ENCODE results near the gene CHCHD1.

CHCHD1 gene

DNA sequence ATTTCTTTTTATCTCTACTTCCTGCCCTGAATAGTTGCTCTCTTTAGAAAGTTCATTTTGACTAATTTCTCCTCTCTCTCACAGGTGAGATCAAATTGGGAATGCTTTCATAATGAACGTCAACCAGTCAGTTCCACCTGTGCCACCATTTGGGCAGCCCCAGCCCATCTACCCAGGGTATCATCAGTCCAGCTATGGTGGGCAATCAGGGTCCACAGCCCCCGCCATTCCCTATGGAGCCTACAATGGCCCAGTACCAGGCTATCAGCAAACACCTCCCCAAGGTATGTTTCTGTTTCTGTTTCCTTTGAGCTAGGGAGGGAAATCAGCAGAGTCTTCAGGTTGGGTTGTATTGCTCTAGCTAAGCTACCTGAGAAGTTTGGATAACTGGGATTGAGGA is 35.1 kb upstream of the CHCHD1 start:
- Histone ChIP-seq H3K4me1 (ENCODE audit: control insufficient read depth, insufficient read depth, low read length) (peaks cover 16% of the 10 kb centered on the region), H3K27me3 (ENCODE audit: control insufficient read depth, insufficient read depth, low read length) (no peaks in the 10 kb centered on the region), H3K9me3 (ENCODE audit: control insufficient read depth, insufficient read depth, low read length) (no peaks in the 10 kb centered on the region), H3K4me3 (ENCODE audit: low read depth, low read length) (no peak overlapping the region), H3K36me3 (ENCODE audit: control insufficient read depth, insufficient read depth, low read length) (peaks cover 6% of the 10 kb centered on the region), H3K9ac (ENCODE audit: low read depth, low read length) (no peak overlapping the region)

DNA sequence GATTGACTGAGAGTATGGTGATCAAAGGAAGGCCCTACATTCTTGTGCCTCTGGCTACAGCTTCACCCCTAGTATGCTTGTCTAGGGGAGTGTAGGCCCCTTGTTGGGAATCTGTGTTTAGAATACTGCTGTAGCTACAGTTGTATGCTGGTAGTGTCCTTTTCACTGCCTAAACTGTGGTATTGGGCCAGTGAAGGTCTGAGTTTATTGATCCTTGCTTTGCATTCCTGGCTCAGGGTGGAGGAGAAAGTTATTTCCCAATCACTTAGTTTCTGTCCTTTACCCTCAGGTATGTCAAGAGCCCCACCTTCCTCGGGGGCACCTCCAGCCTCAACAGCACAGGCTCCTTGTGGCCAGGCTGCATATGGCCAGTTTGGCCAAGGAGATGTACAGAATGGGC is 31.0 kb upstream of the CHCHD1 start:
- no peak overlapping the region for H3K9ac ChIP-seq (ENCODE audit: low read depth, low read length)
- no peaks in the 10 kb centered on the region for H3K27me3 ChIP-seq (ENCODE audit: control insufficient read depth, insufficient read depth, low read length)
- H3K36me3 ChIP-seq (ENCODE audit: control insufficient read depth, insufficient read depth, low read length): peaks cover 11% of the 10 kb centered on the region
- no peaks in the 10 kb centered on the region for H3K9me3 ChIP-seq (ENCODE audit: control insufficient read depth, insufficient read depth, low read length)
- H3K4me3 ChIP-seq (ENCODE audit: low read depth, low read length): no peak overlapping the region
- no peaks in the 10 kb centered on the region for H3K4me1 ChIP-seq (ENCODE audit: control insufficient read depth, insufficient read depth, low read length)

DNA sequence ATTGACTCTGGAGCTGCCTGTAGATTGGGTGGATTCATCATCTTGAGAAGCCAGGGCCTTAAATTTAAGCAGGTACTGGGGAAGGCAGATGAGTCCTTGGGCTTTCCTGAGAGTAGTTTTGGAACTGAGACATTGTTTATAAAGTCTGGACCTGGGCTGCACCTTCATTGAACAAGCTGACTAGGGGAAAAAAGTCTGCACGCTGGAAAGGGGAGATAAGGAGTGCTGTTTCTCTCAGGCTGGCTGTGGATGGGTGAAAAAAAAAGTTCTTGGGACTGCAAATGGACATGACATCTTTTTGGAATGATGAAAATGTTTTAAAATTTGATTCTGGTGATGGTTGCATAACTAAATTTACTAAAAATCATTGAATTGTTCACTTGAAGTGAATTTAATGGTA is 25.7 kb upstream of the CHCHD1 start:
- Histone ChIP-seq H3K27me3 (ENCODE audit: control insufficient read depth, insufficient read depth, low read length) (no peaks in the 10 kb centered on the region), H3K9me3 (ENCODE audit: control insufficient read depth, insufficient read depth, low read length) (no peaks in the 10 kb centered on the region), H3K36me3 (ENCODE audit: control insufficient read depth, insufficient read depth, low read length) (peaks cover 21% of the 10 kb centered on the region), H3K4me3 (ENCODE audit: low read depth, low read length) (no peak overlapping the region), H3K4me1 (ENCODE audit: control insufficient read depth, insufficient read depth, low read length) (no peaks in the 10 kb centered on the region), H3K9ac (ENCODE audit: low read depth, low read length) (no peak overlapping the region)

DNA sequence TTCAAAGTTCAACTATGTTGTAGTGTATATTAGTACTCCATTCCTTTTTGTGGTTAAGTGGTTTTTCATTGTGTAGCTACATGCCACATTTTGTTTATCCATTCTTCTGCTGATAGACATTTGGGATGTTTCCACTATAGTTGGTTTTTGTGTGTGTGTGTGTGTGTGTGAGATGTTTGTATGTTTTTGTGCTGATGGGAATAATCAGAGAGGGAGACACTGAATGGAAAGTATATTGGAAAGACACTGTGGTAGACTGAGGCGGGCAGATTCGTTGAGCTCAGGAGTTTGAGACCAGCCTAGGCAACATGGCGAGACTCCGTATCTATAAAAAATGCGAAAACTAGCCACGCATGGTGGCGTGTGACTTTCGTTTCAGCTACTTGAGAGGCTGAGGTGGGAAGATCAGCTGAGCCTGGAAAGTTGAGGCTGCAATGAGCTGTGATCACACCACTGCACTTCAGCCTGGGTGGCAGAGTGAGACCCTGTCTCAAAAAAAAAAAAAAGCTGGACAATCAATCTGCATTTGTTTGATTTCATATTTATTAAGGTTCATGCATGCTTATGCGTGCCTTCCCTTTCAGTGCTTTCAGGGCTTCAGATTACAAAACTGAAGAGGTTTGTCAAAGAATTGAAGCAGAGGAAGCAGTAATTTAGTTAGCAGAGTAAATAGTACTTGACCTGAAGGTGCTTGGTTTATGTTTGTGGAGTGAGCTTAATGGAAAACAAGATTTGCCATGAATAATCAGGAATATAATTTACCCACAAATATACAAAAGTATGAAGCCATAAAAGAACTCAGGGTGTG is 22.9 kb upstream of the CHCHD1 start:
- H3K4me3 ChIP-seq (ENCODE audit: low read depth, low read length): no peak overlapping the region
- H3K36me3 ChIP-seq (ENCODE audit: control insufficient read depth, insufficient read depth, low read length): peaks cover 31% of the 10 kb centered on the region
- H3K4me1 ChIP-seq (ENCODE audit: control insufficient read depth, insufficient read depth, low read length): no peaks in the 10 kb centered on the region
- no peak overlapping the region for H3K9ac ChIP-seq (ENCODE audit: low read depth, low read length)
- no peaks in the 10 kb centered on the region for H3K9me3 ChIP-seq (ENCODE audit: control insufficient read depth, insufficient read depth, low read length)
- no peaks in the 10 kb centered on the region for H3K27me3 ChIP-seq (ENCODE audit: control insufficient read depth, insufficient read depth, low read length)

DNA sequence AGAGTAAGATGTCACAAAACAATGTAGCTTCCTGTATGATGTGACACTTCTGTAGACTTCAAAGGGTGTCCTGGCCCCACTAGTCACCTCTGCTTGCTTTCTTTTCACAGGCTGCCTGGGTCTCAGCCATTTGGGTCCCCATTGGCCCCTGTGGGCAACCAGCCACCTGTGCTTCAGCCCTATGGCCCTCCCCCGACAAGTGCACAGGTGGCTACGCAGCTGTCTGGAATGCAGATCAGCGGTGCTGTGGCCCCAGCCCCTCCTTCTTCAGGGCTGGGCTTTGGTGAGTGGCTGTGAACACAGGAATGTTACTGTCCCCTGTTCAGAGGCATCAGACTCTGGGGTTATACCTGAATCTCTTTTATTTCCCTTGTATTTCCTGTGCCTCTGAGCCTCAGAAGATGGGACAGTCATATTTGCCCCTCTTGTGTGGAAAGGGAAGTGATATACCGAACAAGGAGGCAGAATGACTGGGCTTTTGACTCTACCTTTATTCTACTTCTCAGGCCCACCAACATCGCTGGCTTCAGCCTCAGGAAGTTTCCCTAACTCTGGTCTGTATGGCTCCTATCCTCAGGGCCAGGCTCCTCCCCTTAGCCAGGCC is 22.2 kb upstream of the CHCHD1 start:
- H3K9ac ChIP-seq (ENCODE audit: low read depth, low read length): no peak overlapping the region
- H3K36me3 ChIP-seq (ENCODE audit: control insufficient read depth, insufficient read depth, low read length): peaks cover 33% of the 10 kb centered on the region

DNA sequence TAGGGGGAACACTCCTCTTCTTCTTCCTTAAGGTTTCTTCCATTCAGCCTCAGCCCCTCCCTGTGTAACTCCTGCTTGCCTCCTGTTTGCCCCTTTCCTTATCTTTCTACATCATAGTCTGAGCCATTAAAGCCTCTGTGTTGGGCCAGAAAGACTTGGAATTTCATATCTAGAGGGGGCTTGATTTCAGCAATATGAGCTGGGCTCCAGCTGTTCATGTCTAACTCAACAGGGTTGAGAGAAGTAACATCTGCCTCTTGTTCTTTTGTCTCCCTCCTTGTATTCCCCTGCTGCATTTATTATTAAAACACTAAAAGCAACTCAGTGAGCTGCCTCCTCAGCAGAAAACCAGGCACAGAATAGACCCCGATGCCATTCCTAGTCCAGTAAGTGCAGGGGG is 20.1 kb upstream of the CHCHD1 start:
- H3K4me3 ChIP-seq (ENCODE audit: low read depth, low read length): no peak overlapping the region
- H3K4me1 ChIP-seq (ENCODE audit: control insufficient read depth, insufficient read depth, low read length): no peaks in the 10 kb centered on the region
- H3K36me3 ChIP-seq (ENCODE audit: control insufficient read depth, insufficient read depth, low read length): peaks cover 50% of the 10 kb centered on the region
- no peak overlapping the region for H3K9ac ChIP-seq (ENCODE audit: low read depth, low read length)
- no peaks in the 10 kb centered on the region for H3K27me3 ChIP-seq (ENCODE audit: control insufficient read depth, insufficient read depth, low read length)
- H3K9me3 ChIP-seq (ENCODE audit: control insufficient read depth, insufficient read depth, low read length): no peaks in the 10 kb centered on the region

More for the DNA sequence above, 22.2 kb upstream of the CHCHD1 start:
- Histone ChIP-seq H3K27me3 (ENCODE audit: control insufficient read depth, insufficient read depth, low read length) (no peaks in the 10 kb centered on the region), H3K4me1 (ENCODE audit: control insufficient read depth, insufficient read depth, low read length) (no peaks in the 10 kb centered on the region), H3K4me3 (ENCODE audit: low read depth, low read length) (no peak overlapping the region), H3K9me3 (ENCODE audit: control insufficient read depth, insufficient read depth, low read length) (no peaks in the 10 kb centered on the region)

DNA sequence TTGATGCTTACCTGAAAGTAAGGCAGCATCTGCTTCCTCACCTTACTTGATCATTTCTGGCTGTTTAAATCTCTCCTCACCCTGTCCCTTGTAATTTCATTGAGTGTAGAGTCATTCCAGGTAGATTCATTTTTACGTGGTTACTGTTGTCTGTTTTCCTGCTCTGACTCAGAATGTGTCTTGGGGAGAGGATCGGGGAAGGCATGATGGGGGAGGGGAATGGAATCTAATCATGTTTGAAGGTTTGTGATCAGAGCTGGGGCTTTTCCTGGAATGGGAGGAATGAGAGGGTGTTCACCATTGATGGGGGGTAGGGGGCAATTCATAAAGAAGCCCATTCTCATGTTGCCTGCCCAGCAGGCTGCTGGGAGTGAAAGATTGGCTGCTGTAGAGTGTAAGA is 18.9 kb upstream of the CHCHD1 start:
- peaks cover 55% of the 10 kb centered on the region for H3K36me3 ChIP-seq (ENCODE audit: control insufficient read depth, insufficient read depth, low read length)
- no peaks in the 10 kb centered on the region for H3K27me3 ChIP-seq (ENCODE audit: control insufficient read depth, insufficient read depth, low read length)
- no peaks in the 10 kb centered on the region for H3K4me1 ChIP-seq (ENCODE audit: control insufficient read depth, insufficient read depth, low read length)
- H3K9me3 ChIP-seq (ENCODE audit: control insufficient read depth, insufficient read depth, low read length): no peaks in the 10 kb centered on the region
- H3K9ac ChIP-seq (ENCODE audit: low read depth, low read length): no peak overlapping the region
- no peak overlapping the region for H3K4me3 ChIP-seq (ENCODE audit: low read depth, low read length)

DNA sequence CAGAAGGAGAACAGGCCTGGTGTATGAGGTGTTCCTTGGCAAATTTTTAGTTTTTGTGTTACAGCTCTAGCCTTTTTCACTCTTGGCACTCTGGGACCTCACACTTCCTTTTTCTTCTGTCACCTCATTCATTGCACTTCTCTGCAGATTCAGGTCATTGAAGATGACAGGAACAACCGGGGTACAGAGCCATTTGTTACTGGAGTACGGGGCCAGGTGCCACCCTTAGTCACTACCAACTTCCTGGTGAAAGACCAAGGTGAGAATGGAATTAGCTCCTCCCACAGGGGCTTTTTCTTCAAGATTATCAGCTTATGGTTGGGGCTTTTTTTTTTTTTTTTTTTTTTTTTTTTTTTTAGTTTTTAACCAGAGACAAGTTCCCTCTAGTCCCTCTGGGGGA is 18.5 kb upstream of the CHCHD1 start:
- Histone ChIP-seq H3K9ac (ENCODE audit: low read depth, low read length) (no peak overlapping the region), H3K36me3 (ENCODE audit: control insufficient read depth, insufficient read depth, low read length) (peaks cover 55% of the 10 kb centered on the region), H3K9me3 (ENCODE audit: control insufficient read depth, insufficient read depth, low read length) (no peaks in the 10 kb centered on the region), H3K4me3 (ENCODE audit: low read depth, low read length) (no peak overlapping the region), H3K4me1 (ENCODE audit: control insufficient read depth, insufficient read depth, low read length) (no peaks in the 10 kb centered on the region), H3K27me3 (ENCODE audit: control insufficient read depth, insufficient read depth, low read length) (no peaks in the 10 kb centered on the region)

DNA sequence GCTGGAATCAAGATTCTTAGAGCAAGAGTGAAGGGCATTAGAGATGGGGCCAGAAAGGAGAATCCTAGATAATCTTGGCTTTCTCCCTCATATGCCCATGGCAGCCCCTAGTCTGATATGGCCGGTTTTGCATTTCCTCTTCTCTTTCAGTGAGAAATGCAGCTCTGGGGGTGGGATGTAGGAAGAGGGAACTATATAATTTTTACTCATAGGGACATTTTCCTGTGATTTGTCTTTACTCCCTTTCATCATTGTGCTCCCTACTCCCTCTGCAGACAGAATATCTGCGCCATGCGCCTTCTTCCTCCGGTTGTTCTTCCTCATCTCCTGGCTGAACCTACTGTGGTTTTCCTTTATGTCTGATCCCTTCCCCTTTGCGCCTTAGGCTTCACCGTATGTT is 16.8 kb upstream of the CHCHD1 start:
- H3K36me3 ChIP-seq (ENCODE audit: control insufficient read depth, insufficient read depth, low read length): peaks cover 57% of the 10 kb centered on the region
- no peak overlapping the region for H3K9ac ChIP-seq (ENCODE audit: low read depth, low read length)

DNA sequence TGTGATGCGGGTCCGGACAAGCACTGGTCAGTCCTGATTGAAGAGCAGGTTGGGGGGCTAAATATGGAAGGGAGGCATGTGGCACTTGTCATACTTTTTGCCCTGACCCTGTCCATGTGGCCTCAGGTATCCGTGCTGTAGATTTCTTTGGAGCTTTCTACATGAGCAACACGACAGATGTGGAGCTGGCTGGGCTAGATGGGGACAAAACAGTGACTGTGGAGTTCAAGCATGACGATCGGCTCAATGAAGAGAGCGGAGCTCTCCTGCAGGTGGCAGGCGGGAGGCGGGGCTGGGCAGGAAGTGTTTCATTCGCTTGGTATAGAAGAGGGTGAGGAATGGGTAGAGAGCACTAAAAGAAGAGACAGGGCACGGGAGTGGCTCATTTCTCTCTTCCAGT is 13.0 kb upstream of the CHCHD1 start:
- Histone ChIP-seq H3K4me3 (ENCODE audit: low read depth, low read length) (no peak overlapping the region), H3K9me3 (ENCODE audit: control insufficient read depth, insufficient read depth, low read length) (no peaks in the 10 kb centered on the region), H3K9ac (ENCODE audit: low read depth, low read length) (no peak overlapping the region), H3K4me1 (ENCODE audit: control insufficient read depth, insufficient read depth, low read length) (peaks cover 4% of the 10 kb centered on the region), H3K27me3 (ENCODE audit: control insufficient read depth, insufficient read depth, low read length) (no peaks in the 10 kb centered on the region), H3K36me3 (ENCODE audit: control insufficient read depth, insufficient read depth, low read length) (peaks cover 32% of the 10 kb centered on the region)

More for the DNA sequence above, 16.8 kb upstream of the CHCHD1 start:
- Histone ChIP-seq H3K4me3 (ENCODE audit: low read depth, low read length) (no peak overlapping the region), H3K27me3 (ENCODE audit: control insufficient read depth, insufficient read depth, low read length) (no peaks in the 10 kb centered on the region), H3K4me1 (ENCODE audit: control insufficient read depth, insufficient read depth, low read length) (no peaks in the 10 kb centered on the region), H3K9me3 (ENCODE audit: control insufficient read depth, insufficient read depth, low read length) (no peaks in the 10 kb centered on the region)

DNA sequence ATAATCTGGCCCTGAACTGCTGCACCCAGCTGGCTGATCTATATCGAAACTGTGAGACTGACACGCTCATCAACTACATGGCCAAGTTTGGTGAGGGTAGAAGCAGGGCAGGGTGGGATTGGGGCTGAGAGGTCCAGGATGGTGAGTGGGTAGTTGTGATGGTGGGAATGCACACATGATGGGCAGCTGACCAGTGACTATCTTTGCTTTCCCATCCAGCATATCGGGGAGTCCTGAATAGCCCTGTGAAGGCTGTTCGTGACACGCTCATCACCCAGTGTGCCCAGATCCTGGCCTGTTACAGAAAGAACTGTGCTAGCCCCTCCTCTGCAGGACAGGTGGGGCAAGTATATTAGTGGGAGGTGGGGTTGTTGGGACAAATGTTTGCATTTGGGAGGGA is 12.5 kb upstream of the CHCHD1 start:
- H3K4me3 ChIP-seq (ENCODE audit: low read depth, low read length): no peak overlapping the region
- H3K4me1 ChIP-seq (ENCODE audit: control insufficient read depth, insufficient read depth, low read length): peaks cover 4% of the 10 kb centered on the region
- H3K9me3 ChIP-seq (ENCODE audit: control insufficient read depth, insufficient read depth, low read length): no peaks in the 10 kb centered on the region
- H3K27me3 ChIP-seq (ENCODE audit: control insufficient read depth, insufficient read depth, low read length): no peaks in the 10 kb centered on the region
- H3K9ac ChIP-seq (ENCODE audit: low read depth, low read length): no peak overlapping the region
- peaks cover 30% of the 10 kb centered on the region for H3K36me3 ChIP-seq (ENCODE audit: control insufficient read depth, insufficient read depth, low read length)

DNA sequence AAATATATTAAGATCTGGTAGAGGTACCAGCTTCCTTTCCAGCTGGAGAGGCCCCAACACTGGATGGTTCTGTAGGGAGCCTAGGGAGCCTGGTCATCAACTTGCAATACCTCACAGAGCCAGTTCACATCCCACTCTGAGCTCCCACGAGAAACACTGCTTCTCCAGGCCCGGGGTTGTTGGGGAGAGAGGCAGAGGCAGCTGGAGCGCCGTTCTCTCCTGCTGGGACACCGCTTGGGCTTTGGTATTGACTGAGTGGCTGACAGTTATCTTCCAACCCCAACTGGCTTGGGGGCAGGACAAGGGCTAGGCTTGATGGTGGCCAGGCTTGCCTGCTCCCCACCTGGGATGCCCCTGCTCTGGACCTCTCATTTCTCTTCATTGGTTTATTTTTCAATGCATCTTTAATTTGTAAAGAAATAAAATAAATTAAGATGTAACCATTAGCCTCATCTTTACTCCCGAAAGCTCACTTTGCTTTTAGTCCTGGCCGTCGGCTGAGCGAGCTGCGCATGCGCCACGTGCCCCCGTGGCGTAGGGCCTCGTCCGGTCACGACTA is 10.0 kb upstream of the CHCHD1 start:
- Histone ChIP-seq H3K4me1 (ENCODE audit: control insufficient read depth, insufficient read depth, low read length) (peaks cover 4% of the 10 kb centered on the region), H3K4me3 (ENCODE audit: low read depth, low read length) (peak overlapping the region; percentile 77), H3K9ac (ENCODE audit: low read depth, low read length) (peak overlapping the region; percentile 83), H3K27me3 (ENCODE audit: control insufficient read depth, insufficient read depth, low read length) (no peaks in the 10 kb centered on the region), H3K9me3 (ENCODE audit: control insufficient read depth, insufficient read depth, low read length) (no peaks in the 10 kb centered on the region), H3K36me3 (ENCODE audit: control insufficient read depth, insufficient read depth, low read length) (peaks cover 13% of the 10 kb centered on the region)

Data from iPS-15b (cell line).